Measurements from ENCODE around the gene UNC13A.
"Not testable (repeated sequence)": the region's sequence is repeated elsewhere in the genome, so short reads cannot be mapped to it uniquely, and the experiment has no call there.

UNC13A gene

DNA sequence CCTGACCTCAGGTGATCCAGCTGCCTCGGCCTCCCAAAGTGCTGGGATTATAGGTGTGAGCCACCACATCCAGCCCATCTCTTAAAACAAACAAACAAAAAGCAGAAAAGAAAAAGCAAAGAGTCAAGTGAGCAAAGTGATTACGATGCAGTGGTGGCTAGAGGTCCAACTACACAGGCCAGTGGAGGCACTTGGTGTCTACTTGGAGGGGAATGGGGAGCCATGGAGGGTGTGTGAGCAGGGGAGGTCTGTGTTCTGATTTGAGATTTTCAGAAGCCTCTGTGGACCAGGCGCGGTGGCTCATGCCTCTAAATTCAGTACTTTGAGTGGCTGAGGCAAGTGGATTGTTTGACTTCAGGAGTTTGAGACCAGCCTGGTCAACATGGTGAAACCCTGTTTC is 126.1 kb downstream of the UNC13A start:
- no peak for DNase-seq

DNA sequence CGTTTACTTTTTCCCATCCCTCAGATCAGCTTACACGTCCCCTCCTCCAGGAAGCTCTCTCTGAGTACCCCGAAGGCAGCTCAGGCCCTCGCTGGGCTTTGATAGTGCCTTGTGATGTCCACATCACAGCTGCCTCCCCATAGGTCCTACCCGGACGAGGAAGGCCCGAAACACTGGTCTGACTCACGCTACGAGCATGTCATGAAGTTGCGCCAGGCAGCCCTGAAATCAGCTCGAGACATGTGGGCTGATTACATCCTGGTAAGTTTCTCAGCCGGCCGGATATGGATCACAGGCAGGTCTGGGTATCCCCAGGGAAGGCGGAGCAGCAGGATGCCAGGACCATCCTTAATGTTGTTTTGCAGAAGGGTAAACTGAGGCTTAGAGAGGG is 128.0 kb downstream of the UNC13A start:
- no peak for DNase-seq

DNA sequence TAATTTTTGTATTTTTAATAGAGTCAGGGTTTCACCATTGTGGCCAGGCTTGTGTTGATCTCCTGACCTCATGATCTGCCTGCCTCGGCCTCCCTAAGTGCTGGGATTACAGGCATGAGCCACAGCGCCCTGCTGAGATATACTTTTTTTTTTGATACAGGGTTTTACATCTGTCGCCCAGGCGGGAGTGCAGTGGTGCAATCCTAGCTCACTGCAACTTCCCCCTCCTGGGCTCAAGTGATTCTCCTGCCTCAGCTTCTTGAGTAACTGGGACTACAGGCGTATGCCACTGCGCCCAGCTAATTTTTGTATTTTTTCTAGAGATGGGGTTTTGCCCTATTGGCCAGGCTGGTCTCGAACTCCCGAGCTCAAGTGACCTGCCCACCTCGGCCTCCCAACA is 130.7 kb downstream of the UNC13A start:
- DNase-seq: no peak

DNA sequence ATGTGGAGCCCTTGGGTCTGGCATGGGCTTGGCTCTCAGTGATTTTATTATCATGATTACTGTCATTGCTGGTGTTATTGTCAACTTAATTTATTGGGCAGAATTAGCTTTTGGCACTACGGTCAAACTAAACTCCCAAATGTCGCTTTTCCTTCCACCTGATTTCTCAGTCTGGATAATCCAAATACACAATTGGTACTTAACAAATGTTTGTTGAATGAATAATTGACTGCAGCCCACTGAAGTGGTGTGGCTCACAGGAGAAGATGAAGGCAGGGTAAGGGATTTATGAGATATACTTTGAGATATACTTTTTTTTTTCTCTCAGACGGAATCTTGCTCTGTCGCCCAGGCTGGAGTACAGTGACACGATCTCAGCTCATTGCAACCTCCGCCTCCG is 131.2 kb downstream of the UNC13A start:
- DNase-seq: no peak

DNA sequence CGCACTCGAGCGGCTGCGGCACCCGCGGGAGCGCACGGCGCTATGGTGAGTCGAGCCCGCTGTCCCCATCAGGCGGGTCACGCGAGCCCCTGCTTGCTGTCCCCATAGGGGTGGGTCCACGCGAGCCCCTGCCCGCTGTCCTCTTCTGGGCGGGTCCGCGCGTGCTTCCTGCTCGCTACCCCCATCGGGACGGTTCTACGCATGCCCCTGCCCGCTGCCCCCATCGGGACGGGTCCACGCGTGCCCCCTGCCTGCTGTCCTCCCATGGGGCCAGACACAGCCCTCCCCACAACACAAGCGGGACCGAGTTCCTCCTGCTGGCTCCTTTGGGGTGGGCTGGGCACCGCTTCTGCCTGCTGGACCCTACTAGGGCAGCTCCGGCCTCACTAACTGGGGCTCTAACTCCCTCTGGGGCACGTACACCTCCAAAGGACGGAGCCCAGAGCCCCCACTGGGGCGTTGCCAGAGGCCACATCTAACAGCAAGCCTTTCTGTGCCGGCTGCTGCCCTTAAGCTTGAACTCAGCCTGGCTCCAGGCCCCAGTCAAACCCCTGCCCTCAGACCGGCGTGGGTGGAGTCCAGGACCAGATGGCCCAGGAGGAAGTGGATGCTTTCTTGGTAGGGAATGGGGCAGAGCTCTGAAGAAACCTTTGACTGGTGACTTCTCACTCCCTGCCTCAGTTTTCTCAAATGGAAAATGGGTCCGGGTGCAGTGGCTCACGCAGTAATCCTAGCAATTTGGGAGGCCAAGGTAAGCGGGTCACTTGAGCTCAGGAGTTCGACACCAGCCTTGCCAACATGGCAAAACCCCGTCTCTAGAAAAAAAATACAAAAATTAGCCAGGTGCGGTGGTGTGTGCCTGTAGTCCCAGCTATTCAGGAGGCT is 132.0 kb downstream of the UNC13A start:
- no peak for DNase-seq

DNA sequence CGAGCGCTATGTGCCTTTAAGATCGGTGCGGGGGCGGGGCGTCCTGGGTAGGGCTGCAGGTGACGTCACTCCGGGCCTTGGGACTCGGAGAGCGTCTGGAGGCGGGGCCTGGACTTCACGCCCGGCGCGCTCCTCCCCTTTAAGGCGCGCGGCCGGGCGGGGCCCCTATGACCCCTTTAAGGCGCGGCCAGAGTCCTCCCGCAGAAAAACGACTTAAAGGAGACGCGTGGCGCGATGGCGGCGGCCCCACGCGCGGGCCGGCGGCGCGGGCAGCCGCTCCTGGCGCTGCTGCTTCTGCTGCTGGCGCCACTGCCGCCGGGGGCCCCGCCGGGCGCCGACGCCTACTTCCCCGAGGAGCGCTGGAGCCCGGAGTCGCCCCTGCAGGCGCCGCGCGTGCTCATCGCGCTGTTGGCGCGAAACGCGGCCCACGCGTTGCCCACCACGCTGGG is 132.7 kb downstream of the UNC13A start, which contains the start of gene COLGALT1:
COLGALT1 (plus strand) TSS at position 170 of the 449 bp plus-strand sequence; CDS start at position 235, 65 bp downstream.
- DNase-seq: peak; percentile 59

DNA sequence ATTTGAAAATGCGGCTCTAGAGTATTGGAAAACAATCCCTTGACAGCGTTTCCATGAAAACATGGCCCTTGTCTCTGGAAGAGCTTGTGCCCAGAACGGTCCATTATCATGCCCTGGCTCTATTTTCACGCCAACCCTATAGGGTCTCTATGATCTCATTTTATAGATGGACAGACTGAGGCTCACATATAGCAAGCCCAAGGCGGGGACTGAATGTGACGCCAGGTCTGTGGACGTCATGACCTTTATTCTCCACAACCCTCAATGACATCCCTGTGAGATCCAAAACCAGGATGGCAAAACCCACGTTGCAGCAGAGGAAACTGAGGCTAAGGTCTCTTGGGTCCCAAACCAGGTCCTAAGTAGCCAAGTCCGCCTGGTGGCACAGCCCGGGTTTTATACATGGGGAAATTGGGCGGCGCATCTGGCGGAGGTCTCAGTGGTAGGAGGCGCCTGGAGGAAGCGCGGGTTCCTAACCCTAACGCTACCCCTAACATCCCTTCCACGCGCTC is 133.1 kb downstream of the UNC13A start:
- DNase-seq: no peak

DNA sequence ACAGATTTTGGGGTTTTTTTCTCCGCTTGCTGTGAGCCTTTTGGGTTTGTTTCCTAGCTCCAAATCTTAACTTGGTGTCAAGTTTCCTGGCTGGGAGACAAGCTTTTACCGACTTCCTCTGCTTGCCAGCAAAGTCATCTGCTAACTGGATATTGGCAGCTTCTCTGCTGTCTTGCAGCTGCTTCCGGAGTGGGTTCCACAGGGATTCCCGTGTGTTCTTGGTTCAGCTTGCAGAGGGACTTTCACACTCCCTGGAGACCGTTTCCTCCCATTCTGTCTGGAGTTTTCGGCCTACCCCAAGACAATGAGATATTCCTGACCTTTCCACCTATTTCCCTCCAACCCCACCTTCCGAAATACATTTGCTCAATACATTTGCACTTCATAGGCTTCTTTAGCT is 134.9 kb downstream of the UNC13A start:
- no peak for DNase-seq

DNA sequence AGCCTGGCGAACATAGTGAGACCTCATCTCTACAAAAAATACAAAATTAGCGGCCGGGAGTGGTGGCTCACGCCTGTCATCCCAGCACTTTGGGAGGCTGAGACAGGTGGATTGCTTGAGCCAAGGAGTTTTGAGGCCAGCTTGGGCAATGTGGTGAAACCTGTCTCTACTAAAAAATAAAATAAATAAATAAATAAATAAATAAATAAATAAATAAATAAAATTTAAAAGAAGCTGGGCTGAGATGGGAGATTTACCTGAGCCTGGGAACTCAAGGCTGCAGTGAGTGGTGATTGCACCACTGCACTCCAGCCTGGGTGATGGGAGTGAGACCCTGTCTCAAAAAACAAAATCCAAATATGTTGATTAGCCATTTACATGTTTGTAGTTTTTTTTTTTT is 135.4 kb downstream of the UNC13A start:
- DNase-seq: not testable (repeated sequence)
